Measurements from ENCODE around the gene PAPPA2.

PAPPA2 gene

DNA sequence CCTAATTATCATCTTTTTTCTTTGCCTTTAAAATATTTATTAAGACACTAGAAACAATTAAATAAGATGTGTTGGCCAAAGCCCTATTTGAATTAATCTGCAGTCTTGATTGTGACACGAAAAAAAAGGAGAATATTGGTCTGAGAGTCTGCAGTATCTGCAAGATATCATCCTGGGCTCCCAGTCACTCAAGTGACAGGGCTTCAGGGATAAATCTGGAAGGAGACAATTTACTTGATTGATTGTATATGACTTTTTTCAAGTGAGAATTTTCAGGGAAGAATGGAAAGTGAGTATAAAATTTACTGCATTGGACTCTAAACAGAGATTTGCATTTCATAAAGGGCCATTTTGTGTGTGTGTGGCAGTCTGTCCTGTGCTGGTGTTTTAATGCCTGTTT lies 233.7 kb downstream of the PAPPA2 start:
- Histone ChIP-seq H3K4me3 (ENCODE audit: low read length) (no peak overlapping the region), H3K4me1 (ENCODE audit: low read length) (no peaks in the 10 kb centered on the region), H2AFZ (ENCODE audit: low read depth, low read length) (no peak overlapping the region), H3K79me2 (ENCODE audit: low read length) (no peaks in the 10 kb centered on the region), H3K9ac (ENCODE audit: low read length) (no peak overlapping the region), H3K27ac (ENCODE audit: low read length) (no peak overlapping the region), H3K9me3 (ENCODE audit: insufficient read depth, low read length) (no peaks in the 10 kb centered on the region), H3K4me2 (ENCODE audit: low read length) (no peak overlapping the region), H3K36me3 (replicated peaks; ENCODE audit: low read depth, low read length) (no peaks in the 10 kb centered on the region), H3K27me3 (ENCODE audit: low read depth, low read length) (peaks cover 29% of the 10 kb centered on the region), H4K20me1 (ENCODE audit: insufficient read depth, low read length) (no peaks in the 10 kb centered on the region)
- TF ChIP-seq CTCF (IDR thresholded peaks at IDR 0.05; ENCODE audit: low read depth, low read length) = no peak
- no peak for TF ChIP-seq EZH2phosphoT487 (IDR thresholded peaks at IDR 0.05; ENCODE audit: low read depth)

- H3K27ac ChIP-seq (ENCODE audit: low read length) = no peak overlapping the region
- H3K4me2 ChIP-seq (ENCODE audit: low read length) = no peak overlapping the region
- H3K79me2 ChIP-seq (ENCODE audit: low read length) = no peaks in the 10 kb centered on the region
- H4K20me1 ChIP-seq (ENCODE audit: insufficient read depth, low read length) = no peaks in the 10 kb centered on the region
- no peaks in the 10 kb centered on the region for H3K36me3 ChIP-seq (replicated peaks; ENCODE audit: low read depth, low read length)
- no peaks in the 10 kb centered on the region for H3K9me3 ChIP-seq (ENCODE audit: insufficient read depth, low read length)
- H3K9ac ChIP-seq (ENCODE audit: low read length) = no peak overlapping the region
- no peak for TF ChIP-seq CTCF (IDR thresholded peaks at IDR 0.05; ENCODE audit: low read depth, low read length)
- TF ChIP-seq EZH2phosphoT487 (IDR thresholded peaks at IDR 0.05; ENCODE audit: low read depth) = no peak
- peaks cover 15% of the 10 kb centered on the region for H3K27me3 ChIP-seq (ENCODE audit: low read depth, low read length)
- H3K4me1 ChIP-seq (ENCODE audit: low read length) = no peaks in the 10 kb centered on the region
- H3K4me3 ChIP-seq (ENCODE audit: low read length) = no peak overlapping the region
- H2AFZ ChIP-seq (ENCODE audit: low read depth, low read length) = no peak overlapping the region
These were observed 236.8 kb downstream of the PAPPA2 start for GRCh38 chr1:176699821-176700220.

DNA sequence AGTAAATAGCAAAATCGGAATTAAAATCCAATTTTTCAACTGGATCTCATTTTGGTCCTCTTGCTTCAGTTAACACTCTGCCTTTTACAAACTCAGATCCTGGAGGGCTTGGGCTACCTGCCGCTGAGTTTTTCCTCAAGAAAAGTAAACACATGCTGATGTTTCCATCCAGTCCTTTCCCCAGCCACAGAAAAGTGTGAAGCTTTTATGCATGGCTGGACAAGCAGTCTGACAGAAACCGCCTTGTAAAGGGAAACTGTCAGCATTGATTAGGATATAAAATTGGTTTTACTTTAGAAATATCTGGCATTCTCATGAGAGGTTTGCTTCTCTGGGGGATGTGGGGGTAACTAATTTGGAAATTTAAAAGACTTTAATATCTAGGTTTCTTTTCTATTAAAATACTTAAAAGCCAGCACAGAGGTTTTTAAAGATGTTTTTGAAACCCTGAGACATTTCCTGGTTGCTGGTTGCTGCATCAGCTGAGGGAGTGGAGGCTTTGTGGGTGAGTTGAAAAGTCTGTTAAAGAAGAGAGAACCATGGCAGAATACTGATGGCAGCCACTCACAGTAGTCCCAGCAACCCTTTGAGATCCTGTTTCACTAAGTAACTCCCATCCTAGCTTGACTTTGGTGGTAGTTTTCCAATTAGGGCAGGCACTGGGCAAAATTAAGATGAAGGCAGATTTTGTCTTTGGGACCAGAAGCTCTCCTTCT lies 238.3 kb downstream of the PAPPA2 start:
- Histone ChIP-seq H3K4me2 (ENCODE audit: low read length) (no peak overlapping the region), H3K79me2 (ENCODE audit: low read length) (no peaks in the 10 kb centered on the region), H3K9me3 (ENCODE audit: insufficient read depth, low read length) (no peaks in the 10 kb centered on the region), H3K27me3 (ENCODE audit: low read depth, low read length) (peaks cover 14% of the 10 kb centered on the region), H4K20me1 (ENCODE audit: insufficient read depth, low read length) (no peaks in the 10 kb centered on the region), H3K4me1 (ENCODE audit: low read length) (no peaks in the 10 kb centered on the region), H3K4me3 (ENCODE audit: low read length) (no peak overlapping the region), H3K9ac (ENCODE audit: low read length) (no peak overlapping the region), H2AFZ (ENCODE audit: low read depth, low read length) (no peak overlapping the region), H3K27ac (ENCODE audit: low read length) (no peak overlapping the region), H3K36me3 (replicated peaks; ENCODE audit: low read depth, low read length) (no peaks in the 10 kb centered on the region)
- TF ChIP-seq EZH2phosphoT487 (IDR thresholded peaks at IDR 0.05; ENCODE audit: low read depth) = no peak
- TF ChIP-seq CTCF (IDR thresholded peaks at IDR 0.05; ENCODE audit: low read depth, low read length) = no peak

GRCh38 chr1:176702901-176703300 lies 239.9 kb downstream of the PAPPA2 start:
- no peak overlapping the region for H3K9ac ChIP-seq (ENCODE audit: low read length)
- H4K20me1 ChIP-seq (ENCODE audit: insufficient read depth, low read length) = no peaks in the 10 kb centered on the region
- H3K9me3 ChIP-seq (ENCODE audit: insufficient read depth, low read length) = no peaks in the 10 kb centered on the region
- H3K27me3 ChIP-seq (ENCODE audit: low read depth, low read length) = peaks cover 13% of the 10 kb centered on the region
- H2AFZ ChIP-seq (ENCODE audit: low read depth, low read length) = no peak overlapping the region
- no peak overlapping the region for H3K4me3 ChIP-seq (ENCODE audit: low read length)
- no peaks in the 10 kb centered on the region for H3K79me2 ChIP-seq (ENCODE audit: low read length)
- TF ChIP-seq EZH2phosphoT487 (IDR thresholded peaks at IDR 0.05; ENCODE audit: low read depth) (no peak), CTCF (IDR thresholded peaks at IDR 0.05; ENCODE audit: low read depth, low read length) (no peak)
- H3K27ac ChIP-seq (ENCODE audit: low read length) = no peak overlapping the region
- H3K36me3 ChIP-seq (replicated peaks; ENCODE audit: low read depth, low read length) = no peaks in the 10 kb centered on the region
- no peaks in the 10 kb centered on the region for H3K4me1 ChIP-seq (ENCODE audit: low read length)
- H3K4me2 ChIP-seq (ENCODE audit: low read length) = no peak overlapping the region

Data from OCI-LY3 (cell line).